OCI-LY1 (cell line): Measurements from ENCODE around the gene GFOD1.
A peak's percentile ranks its signal among the peaks of the same experiment; 100 is the strongest.
"Not testable (repeated sequence)": the region's sequence is repeated elsewhere in the genome, so short reads cannot be mapped to it uniquely, and the experiment has no call there.

Source experiments
- H2AFZ ChIP-seq: fragments of 200-600 bp; sonication (generic), shearing (Covaris generic); 2 replicates; pipeline ENCODE4 v1.6.0; 2014; ENCODE audit warnings: antibody characterized with exemption, mild to moderate bottlenecking, low read length
- H3F3A ChIP-seq: fragments of 200-600 bp; sonication (generic), shearing (Covaris generic); 2 replicates; pipeline ENCODE4 v1.6.0; 2014; ENCODE audit warnings: mild to moderate bottlenecking, antibody characterized with exemption, low read length, moderate library complexity; ENCODE audit not compliant: insufficient read depth
- H3K27ac ChIP-seq: fragments of 200-600 bp; sonication (generic); 2 replicates; pipeline ENCODE4 v1.5.1; 2014; ENCODE audit warnings: low read length, mixed run types, mild to moderate bottlenecking, low read depth; ENCODE audit not compliant: poor library complexity, severe bottlenecking
- H3K27me3 ChIP-seq: fragments of 200-600 bp; sonication (generic); 2 replicates; pipeline ENCODE4 v1.6.0; 2014; ENCODE audit warnings: antibody characterized with exemption, mild to moderate bottlenecking, low read length, moderate library complexity; ENCODE audit not compliant: insufficient read depth
- H3K36me3 ChIP-seq: fragments of 200-600 bp; sonication (generic); 2 replicates; pipeline ENCODE4 v1.6.1; 2014; ENCODE audit warnings: mild to moderate bottlenecking, antibody characterized with exemption, low read length, moderate library complexity, mixed read lengths; ENCODE audit not compliant: insufficient read depth
- H3K4me1 ChIP-seq: fragments of 200-600 bp; sonication (generic); 2 replicates; pipeline ENCODE4 v1.5.1; 2014; ENCODE audit warnings: mild to moderate bottlenecking, low read length, moderate library complexity; ENCODE audit not compliant: insufficient read depth, severe bottlenecking
- H3K4me2 ChIP-seq: fragments of 200-600 bp; sonication (generic), shearing (Covaris generic); 2 replicates; pipeline ENCODE4 v1.6.1; 2014; ENCODE audit warnings: low read length
- H3K4me3 ChIP-seq: fragments of 200-600 bp; sonication (generic); 2 replicates; pipeline ENCODE4 v1.5.1; 2014; ENCODE audit warnings: low read length, low read depth, mild to moderate bottlenecking, mixed read lengths; ENCODE audit not compliant: poor library complexity, severe bottlenecking
- H3K79me2 ChIP-seq: fragments of 200-600 bp; shearing (Covaris generic); 2 replicates; pipeline ENCODE4 v1.6.1; 2016; ENCODE audit warnings: mixed run types, low read length, mixed read lengths; ENCODE audit not compliant: insufficient read depth
- H3K9ac ChIP-seq: fragments of 200-600 bp; sonication (generic), shearing (Covaris generic); 2 replicates; pipeline ENCODE4 v1.6.1; 2014; ENCODE audit warnings: mild to moderate bottlenecking, low read length, mixed read lengths
- H3K9me2 ChIP-seq: fragments of 200-600 bp; sonication (generic), shearing (Covaris generic); 2 replicates; pipeline ENCODE4 v1.6.1; 2014; ENCODE audit warnings: low read depth, mild to moderate bottlenecking, low read length, mixed read lengths
- H3K9me3 ChIP-seq: fragments of 200-600 bp; shearing (Covaris generic); 2 replicates; pipeline ENCODE4 v1.6.1; 2014; ENCODE audit warnings: low read length, mixed read lengths
- H4K20me1 ChIP-seq: fragments of 200-600 bp; sonication (generic), shearing (Covaris generic); 2 replicates; pipeline ENCODE4 v1.6.0; 2016; ENCODE audit warnings: mild to moderate bottlenecking, low read length; ENCODE audit not compliant: insufficient read depth
- CTCF ChIP-seq: fragments of 200-600 bp; sonication (generic), shearing (Covaris generic); IDR thresholded peaks from 2 replicates; pipeline ENCODE4 v1.5.1; 2017; ENCODE audit warnings: mild to moderate bottlenecking, antibody characterized with exemption, low read length, moderate library complexity, mixed read lengths
- EZH2 ChIP-seq: fragments of 200-600 bp; sonication (generic), shearing (Covaris generic); IDR thresholded peaks from 2 replicates; pipeline ENCODE4 v1.8.0; 2017; ENCODE audit warnings: borderline replicate concordance, mixed run types, mild to moderate bottlenecking, antibody characterized with exemption, low read length, moderate library complexity, mixed read lengths

GFOD1 gene

GRCh38 chr6:13328875-13329183, 158.6 kb downstream of the GFOD1 start:
- H4K20me1 ChIP-seq: no peaks in the 10 kb centered on the region
- H3K27ac ChIP-seq: no peak overlapping the region
- H2AFZ ChIP-seq: peak overlapping the region; percentile 21; the same call in 1 of the 2 replicates
- peak overlapping the region; percentile 90 for H3K9ac ChIP-seq
- TF ChIP-seq EZH2 (no peak), CTCF (no peak)
- no peaks in the 10 kb centered on the region for H3K9me2 ChIP-seq
- peaks cover 15% of the 10 kb centered on the region; the same call in 1 of the 2 replicates for H3K36me3 ChIP-seq
- H3F3A ChIP-seq: 0 out of 2 replicates have a peak, but pooled peaks cover 3% of the 10 kb centered on the region
- H3K79me2 ChIP-seq: no peaks in the 10 kb centered on the region
- H3K9me3 ChIP-seq: no peaks in the 10 kb centered on the region
- H3K4me2 ChIP-seq: peak overlapping the region; percentile 92
- no peaks in the 10 kb centered on the region for H3K27me3 ChIP-seq
- peaks cover 28% of the 10 kb centered on the region for H3K4me1 ChIP-seq
- peak overlapping the region; percentile 74 for H3K4me3 ChIP-seq

GRCh38 chr6:13328076-13328874, 159.1 kb downstream of the GFOD1 start, which contains the start of gene TBC1D7:
Gene TBC1D7 (minus strand): TSS chr6:13328537. CDS start chr6:13326898, 1,639 bp downstream.
- H3K36me3 ChIP-seq: peaks cover 21% of the 10 kb centered on the region; the same call in 1 of the 2 replicates
- H3K9me2 ChIP-seq: no peaks in the 10 kb centered on the region
- peak within 1 kb of the TSS; percentile 74 for H3K4me3 ChIP-seq
- H3K4me2 ChIP-seq: peak within 1 kb of the TSS; percentile 92
- no peak within 1 kb of the TSS for H3K27ac ChIP-seq
- no peak for TF ChIP-seq EZH2
- no peak for TF ChIP-seq CTCF
- peaks cover 28% of the 10 kb centered on the region for H3K4me1 ChIP-seq
- peak within 1 kb of the TSS; percentile 21; the same call in 1 of the 2 replicates for H2AFZ ChIP-seq
- peak within 1 kb of the TSS; percentile 90 for H3K9ac ChIP-seq
- H3K9me3 ChIP-seq: no peaks in the 10 kb centered on the region
- no peaks in the 10 kb centered on the region for H4K20me1 ChIP-seq
- H3F3A ChIP-seq: 0 out of 2 replicates have a peak, but pooled peaks cover 3% of the 10 kb centered on the region
- no peaks in the 10 kb centered on the region for H3K27me3 ChIP-seq
- no peaks in the 10 kb centered on the region for H3K79me2 ChIP-seq

GRCh38 chr6:13327691-13328075, 159.7 kb downstream of the GFOD1 start:
- Histone ChIP-seq H2AFZ (no peak overlapping the region), H3K4me2 (peak overlapping the region; percentile 92), H3K27ac (no peak overlapping the region), H4K20me1 (no peaks in the 10 kb centered on the region), H3K9ac (peak overlapping the region; percentile 90), H3K9me3 (no peaks in the 10 kb centered on the region), H3F3A (0 out of 2 replicates have a peak, but pooled peaks cover 3% of the 10 kb centered on the region), H3K79me2 (no peaks in the 10 kb centered on the region), H3K4me3 (peak overlapping the region; percentile 74), H3K36me3 (peaks cover 23% of the 10 kb centered on the region; the same call in 1 of the 2 replicates), H3K4me1 (peaks cover 23% of the 10 kb centered on the region), H3K27me3 (no peaks in the 10 kb centered on the region), H3K9me2 (no peaks in the 10 kb centered on the region)
- TF ChIP-seq CTCF: no peak
- no peak for TF ChIP-seq EZH2

- H3K27ac ChIP-seq, H2AFZ ChIP-seq, H4K20me1 ChIP-seq, H3K4me2 ChIP-seq, H3K9me3 ChIP-seq, H3K9me2 ChIP-seq, H3F3A ChIP-seq, H3K27me3 ChIP-seq, H3K4me3 ChIP-seq, H3K9ac ChIP-seq, H3K79me2 ChIP-seq: not testable (repeated sequence)
- Histone ChIP-seq H3K4me1 (peaks cover 22% of the 10 kb centered on the region), H3K36me3 (peaks cover 27% of the 10 kb centered on the region)
Observed at GRCh38 chr6:13326031-13326586, 161.3 kb downstream of the GFOD1 start.
